Amniotic stem cell (primary cell): Measurements from ENCODE around the gene HPCAL1.
A peak's percentile ranks its signal among the peaks of the same experiment; 100 is the strongest.
"Not testable (repeated sequence)": the region's sequence is repeated elsewhere in the genome, so short reads cannot be mapped to it uniquely, and the experiment has no call there.

Experiments used
- DNase-seq: peaks from one replicate; lab custom pipeline; 2025; lab: John Stamatoyannopoulos, UW

HPCAL1 gene

DNA sequence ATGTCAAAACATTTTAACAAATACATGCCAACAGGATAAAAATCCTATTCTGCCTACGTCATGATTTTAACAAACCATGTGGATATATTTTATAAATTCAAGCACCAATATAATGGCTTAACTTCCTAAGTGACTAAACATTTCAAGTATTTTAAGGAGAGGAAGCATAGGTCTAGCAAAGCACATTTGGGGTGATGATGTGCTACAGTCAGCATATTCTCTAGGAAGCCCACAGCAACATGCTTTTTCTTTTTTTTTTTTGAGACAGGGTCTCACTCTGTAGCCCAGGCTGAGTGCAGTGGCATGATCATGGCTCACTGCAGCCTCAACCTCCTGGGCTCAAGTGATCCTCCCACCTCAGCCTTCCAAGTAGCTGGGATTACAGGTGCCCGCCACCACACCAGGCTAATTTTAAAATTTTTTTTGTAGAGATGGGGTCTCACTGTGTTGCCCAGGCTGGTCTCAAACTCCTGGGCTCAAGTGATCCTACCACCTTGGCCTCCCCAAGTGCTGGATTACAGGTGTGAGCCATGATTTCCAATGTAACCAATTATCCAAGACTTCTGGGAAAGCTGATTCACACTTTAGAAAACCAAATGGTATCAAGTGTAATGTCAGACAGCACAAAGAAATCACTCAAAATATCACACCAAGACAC lies 139.9 kb downstream of the HPCAL1 start:
- DNase-seq, result not testable (repeated sequence)

DNA sequence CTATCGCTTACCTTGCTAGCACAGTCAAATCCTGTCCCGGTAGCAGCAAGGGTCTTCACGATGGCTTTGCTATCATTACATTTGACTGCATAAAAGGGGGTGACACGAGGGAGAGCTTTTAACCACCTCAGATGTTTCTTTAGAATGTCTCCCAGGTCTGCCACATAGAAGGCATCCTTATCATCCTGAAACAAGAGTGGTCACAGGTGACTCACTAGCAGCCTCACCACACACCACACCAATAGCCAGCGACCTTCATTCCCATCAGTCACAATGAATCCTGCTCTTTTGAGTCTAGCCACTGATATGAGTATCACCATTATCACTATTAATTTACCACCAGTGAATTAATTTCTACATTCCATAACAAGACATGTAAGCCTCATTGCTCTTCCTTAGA lies 141.8 kb downstream of the HPCAL1 start:
- DNase-seq, result no peak

- no peak for DNase-seq
Measured at GRCh38 chr2:10446631-10447030, 143.9 kb downstream of the HPCAL1 start.

- DNase-seq, result no peak
Measured at GRCh38 chr2:10447300-10447894, 144.7 kb downstream of the HPCAL1 start.

DNA sequence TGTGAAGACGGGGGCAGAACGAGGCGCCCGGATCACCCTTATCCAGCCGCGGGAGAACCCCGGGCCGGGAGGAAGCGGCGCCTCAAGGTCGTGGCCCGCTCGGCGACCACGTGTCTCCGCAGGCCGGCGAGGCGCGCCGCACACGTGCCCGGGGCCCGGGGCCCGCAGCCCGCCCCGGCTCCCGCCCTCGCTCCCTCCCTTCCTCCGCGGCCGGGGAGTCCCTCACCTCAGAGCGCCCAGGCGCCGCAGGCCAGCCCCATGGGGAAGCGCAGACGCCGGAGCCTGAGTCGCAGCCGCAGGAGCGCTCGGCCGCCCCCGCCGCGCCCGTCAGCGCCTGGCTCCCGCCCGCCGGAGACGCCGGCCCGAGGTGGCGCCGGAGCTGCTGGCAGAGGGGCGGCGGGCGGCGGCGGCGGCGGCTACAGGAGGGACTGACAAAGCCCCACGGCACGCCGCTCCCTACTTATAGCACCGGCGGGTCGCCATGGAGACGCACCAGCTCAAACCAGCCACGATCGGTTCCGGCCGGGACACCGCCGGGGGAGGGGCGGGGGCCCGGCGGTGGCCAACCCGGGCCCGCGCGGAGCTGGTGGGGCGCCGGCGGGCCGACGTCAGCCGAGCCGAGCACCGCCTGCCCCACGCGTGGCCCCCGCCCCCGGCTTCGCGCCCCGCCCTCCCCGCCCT lies 145.3 kb downstream of the HPCAL1 start, which contains the start of gene ODC1:
Gene ODC1, minus strand, starts transcription at position 433 of the 681 bp plus-strand sequence. CDS start 3,295 bp downstream, outside the sequence.
- DNase-seq, result peak; percentile 82

DNA sequence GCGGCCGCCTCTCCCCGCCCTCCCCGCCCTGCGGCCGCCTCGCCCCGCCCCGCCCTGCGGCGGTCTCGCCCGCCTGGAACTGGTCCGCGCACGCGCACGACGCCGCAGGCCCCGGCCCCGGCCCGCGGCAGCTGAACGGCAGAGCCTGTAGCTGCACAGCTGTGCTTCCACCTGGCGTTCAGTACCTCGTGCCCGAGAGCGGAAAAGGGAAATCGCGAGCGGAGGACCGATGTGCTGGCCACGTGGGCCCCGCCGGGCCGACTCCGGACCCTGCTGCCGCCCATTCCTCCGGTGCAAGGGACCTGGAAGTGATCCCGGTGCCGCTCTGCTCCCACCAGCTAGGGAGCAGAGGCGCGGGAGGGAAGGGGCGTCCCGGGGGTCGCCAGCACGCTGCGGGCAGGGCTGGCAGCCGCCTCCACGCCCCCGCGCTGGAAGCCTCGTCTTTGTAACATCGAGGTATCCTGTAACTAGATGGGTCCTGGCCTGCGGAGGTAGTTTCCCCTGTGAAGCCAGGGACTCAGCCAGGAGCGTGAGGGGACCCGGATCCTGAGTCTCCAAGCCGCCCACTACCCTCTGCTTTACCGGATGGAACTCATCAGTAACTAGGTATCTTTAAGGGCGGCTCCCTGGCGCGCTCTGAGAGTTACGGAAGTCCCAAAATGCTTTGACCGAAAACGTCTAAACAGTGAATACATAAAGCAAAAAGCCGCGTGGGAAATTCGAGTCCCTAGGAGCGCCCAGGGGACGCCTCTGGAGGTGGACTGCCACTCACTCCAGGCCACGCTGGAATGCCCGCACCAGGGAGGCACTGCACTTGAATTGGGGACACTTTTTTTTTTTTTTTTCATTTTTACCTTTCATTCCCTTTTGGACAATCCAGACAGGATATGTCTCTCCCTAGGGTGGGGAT lies 146.1 kb downstream of the HPCAL1 start:
- peak; percentile 82 for DNase-seq

DNA sequence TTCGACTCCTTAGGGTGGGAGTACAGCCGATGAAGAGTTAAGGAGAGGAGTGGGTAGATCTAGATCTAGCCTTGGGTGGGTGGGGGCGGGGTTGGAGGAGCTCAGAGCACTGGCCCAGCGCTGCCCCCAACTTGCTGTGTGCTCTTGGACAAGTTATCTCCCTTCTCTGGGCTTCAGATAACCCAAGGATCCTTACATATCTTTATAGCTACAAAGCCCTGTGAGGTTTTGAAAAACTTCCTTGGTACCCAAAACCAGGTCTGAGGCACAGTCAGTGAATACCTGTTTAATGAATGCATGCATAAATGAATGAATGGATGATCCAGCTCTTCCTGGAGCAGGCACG lies 146.8 kb downstream of the HPCAL1 start:
- no peak for DNase-seq

GRCh38 chr2:10449838-10450691 lies 147.4 kb downstream of the HPCAL1 start:
- DNase-seq, result no peak

DNA sequence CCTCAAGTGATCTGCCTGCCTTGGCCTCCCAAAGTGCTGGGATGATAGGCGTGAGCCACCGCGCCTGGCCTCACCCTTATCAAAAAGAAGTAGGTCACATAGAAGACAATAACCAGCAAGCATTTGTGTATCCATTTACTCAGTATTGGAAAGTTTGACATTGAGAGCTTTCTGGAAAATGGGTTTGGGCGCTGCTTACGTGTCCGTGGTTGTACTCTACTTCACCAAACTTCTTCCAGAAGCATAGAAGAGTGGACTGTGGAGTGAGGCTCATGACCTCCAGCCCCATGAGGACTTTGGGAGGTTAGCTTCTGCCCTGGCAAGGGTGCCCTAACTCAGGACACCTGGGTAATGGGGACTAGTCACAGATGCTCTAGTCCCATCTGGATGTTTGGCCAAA lies 149.1 kb downstream of the HPCAL1 start:
- no peak for DNase-seq

GRCh38 chr2:10452312-10452711 lies 149.6 kb downstream of the HPCAL1 start:
- DNase-seq, result no peak

- no peak for DNase-seq
Measured at GRCh38 chr2:10452956-10453904, 150.5 kb downstream of the HPCAL1 start.

GRCh38 chr2:10453905-10454298 lies 151.2 kb downstream of the HPCAL1 start:
- no peak for DNase-seq

DNA sequence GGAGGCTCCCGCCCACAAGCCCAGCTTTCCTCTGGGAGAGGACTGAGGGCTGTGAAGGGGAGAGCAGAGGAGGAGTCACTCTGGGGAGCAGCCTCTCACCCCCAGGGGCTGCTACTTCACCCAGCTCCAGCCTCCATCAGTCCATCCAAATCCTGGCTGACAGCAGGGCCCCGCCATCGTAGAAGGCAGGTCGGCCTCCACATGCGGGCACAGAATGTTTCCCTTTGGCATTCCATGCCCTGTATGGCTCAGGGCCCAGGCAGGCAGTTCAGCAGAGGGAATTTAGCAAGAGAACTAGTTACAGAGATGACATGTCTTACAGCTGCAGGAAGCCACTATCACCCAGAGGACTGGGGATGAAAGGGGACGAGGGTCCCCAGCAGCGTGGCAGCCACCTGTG lies 151.8 kb downstream of the HPCAL1 start:
- DNase-seq, result no peak

DNA sequence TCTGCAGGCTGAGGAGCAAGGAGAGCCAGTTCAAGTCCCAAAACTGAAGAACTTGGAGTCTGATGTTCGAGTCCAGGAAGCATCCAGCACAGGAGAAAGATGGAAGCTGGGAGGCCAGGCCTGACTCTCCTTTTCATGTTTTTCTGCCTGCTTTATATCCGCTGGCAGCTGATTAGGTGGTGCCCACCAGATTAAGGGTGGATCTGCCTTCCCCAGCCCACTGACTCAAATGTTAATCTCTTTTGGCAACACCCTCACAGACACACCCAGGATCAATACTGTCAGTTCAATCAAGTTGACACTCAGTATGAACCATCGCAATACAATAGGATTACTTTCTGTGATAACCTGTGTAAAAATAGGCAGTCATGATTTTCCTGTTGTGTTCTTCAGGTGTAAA lies 154.5 kb downstream of the HPCAL1 start:
- not testable (repeated sequence) for DNase-seq

DNA sequence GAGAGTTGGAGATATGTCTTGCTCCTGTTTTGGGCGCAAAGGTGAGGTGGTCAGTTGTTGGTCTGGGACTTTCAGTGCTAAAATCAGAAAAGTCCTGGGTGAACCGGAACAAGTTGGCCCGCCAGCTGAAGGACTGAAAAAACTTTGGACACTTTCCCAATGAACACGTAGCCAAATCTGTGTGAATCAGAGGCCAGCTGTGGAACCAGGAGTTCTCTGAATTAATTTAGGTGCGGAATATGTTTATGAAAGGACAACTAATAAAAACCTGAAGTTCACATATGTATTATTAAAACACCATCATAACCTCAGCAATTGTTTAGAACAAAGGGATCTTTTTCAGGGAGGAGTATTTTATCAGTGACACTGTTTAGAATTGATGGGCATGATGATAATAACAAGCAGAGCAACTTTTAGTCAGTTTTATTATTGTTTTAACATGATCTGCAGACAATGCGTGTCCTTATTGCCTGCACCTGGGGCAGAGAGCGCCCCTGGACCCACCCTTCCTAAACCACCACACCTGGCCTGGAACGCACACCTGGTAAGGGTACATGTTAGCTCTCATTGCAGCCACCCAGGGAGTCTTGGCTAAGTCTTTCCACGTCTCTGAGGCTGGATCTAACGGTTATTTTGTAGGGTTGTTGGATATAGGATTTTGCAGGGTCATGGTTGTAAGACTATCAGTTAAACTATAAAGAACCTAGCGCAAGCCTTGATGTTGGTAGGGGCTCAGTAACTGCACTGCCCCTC lies 155.3 kb downstream of the HPCAL1 start:
- no peak for DNase-seq

- no peak for DNase-seq
Measured at GRCh38 chr2:10460366-10460796, 157.7 kb downstream of the HPCAL1 start.

DNA sequence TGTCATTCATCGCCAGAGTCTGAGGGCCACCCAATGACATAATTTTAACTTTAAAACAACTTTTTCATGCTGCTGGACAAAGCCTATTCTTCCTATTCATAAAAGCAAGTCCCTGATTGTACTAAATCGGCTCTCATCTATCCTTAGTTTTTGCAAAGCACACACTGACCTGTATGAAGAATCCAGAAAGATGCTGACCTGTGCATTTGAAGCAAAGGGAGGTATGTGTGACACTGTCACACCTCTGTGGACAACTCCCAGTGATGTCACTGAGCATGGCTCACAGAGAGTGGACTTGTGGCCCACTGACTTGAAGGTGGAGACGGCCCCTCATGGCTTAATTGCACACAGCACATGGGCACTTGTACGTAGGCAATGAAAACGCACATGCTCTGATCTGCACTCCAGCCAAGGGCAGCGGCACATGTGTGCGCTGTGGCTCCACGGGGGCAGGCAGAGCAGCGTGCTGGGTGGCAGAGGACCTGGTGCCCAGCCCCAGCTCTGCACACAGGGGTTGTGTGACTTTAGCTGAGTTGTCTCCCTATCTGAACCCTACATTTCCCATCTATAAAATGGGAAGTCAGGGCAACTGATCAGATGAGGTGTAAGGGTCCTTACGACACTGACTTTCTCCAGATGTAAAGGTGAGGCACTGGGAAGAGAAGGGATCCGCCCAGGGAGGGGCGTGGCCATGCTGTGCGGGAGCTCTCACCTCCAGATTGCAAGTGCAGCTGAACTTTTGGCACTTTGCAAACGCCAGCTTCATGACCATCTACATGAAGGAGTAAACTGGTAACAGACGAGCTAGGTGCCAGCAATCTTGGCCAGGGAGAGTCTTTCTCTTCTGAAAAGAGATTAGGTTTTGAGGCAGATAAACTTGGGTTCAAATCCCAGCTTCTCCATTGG lies 159.7 kb downstream of the HPCAL1 start:
- no peak for DNase-seq

GRCh38 chr2:10465910-10466309 lies 163.2 kb downstream of the HPCAL1 start:
- no peak for DNase-seq
